GM13976 (cell line): ENCODE data around the gene CATSPERE.

ENCODE experiments used
- DNase-seq: peaks from one replicate; pipeline ENCODE4 v3.0.0; 2012; ENCODE audit warnings: low spot score
- in situ Hi-C: fragments of 300-500 bp; cut with MboI; formaldehyde crosslinking; loops from one replicate; pipeline ENCODE4 v1.12.0; 2022; ENCODE audit warnings: low sequenced_read_pairs, mixed read lengths, inconsistent platforms; ENCODE audit not compliant: unreplicated experiment
- TF ChIP-seq, protein P1 (sequence below): IDR thresholded peaks from 2 replicates; pipeline ENCODE4 v1.5.1; 2012; ENCODE audit warnings: borderline replicate concordance, mild to moderate bottlenecking; ENCODE audit not compliant: insufficient read depth; ENCODE audit errors: extremely low read depth, missing control alignments, control extremely low read depth

Gene CATSPERE

GRCh38 chr1:244645414-244645813 lies 184.3 kb downstream of the CATSPERE start:
- DNase-seq, result no peak
- in situ Hi-C loops, result no loop called here

GRCh38 chr1:244645890-244646289 lies 184.8 kb downstream of the CATSPERE start:
- in situ Hi-C loops, result no loop called here
- TF ChIP-seq, protein P1, sequence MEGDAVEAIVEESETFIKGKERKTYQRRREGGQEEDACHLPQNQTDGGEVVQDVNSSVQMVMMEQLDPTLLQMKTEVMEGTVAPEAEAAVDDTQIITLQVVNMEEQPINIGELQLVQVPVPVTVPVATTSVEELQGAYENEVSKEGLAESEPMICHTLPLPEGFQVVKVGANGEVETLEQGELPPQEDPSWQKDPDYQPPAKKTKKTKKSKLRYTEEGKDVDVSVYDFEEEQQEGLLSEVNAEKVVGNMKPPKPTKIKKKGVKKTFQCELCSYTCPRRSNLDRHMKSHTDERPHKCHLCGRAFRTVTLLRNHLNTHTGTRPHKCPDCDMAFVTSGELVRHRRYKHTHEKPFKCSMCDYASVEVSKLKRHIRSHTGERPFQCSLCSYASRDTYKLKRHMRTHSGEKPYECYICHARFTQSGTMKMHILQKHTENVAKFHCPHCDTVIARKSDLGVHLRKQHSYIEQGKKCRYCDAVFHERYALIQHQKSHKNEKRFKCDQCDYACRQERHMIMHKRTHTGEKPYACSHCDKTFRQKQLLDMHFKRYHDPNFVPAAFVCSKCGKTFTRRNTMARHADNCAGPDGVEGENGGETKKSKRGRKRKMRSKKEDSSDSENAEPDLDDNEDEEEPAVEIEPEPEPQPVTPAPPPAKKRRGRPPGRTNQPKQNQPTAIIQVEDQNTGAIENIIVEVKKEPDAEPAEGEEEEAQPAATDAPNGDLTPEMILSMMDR, result no peak
- no peak for DNase-seq

More at GRCh38 chr1:244645414-244645813, 184.3 kb downstream of the CATSPERE start:
- TF ChIP-seq, protein P1, result no peak

GRCh38 chr1:244647819-244648218 lies 186.7 kb downstream of the CATSPERE start:
- in situ Hi-C loops, result no loop called here
- DNase-seq, result no peak
- TF ChIP-seq, protein P1, result no peak

DNA sequence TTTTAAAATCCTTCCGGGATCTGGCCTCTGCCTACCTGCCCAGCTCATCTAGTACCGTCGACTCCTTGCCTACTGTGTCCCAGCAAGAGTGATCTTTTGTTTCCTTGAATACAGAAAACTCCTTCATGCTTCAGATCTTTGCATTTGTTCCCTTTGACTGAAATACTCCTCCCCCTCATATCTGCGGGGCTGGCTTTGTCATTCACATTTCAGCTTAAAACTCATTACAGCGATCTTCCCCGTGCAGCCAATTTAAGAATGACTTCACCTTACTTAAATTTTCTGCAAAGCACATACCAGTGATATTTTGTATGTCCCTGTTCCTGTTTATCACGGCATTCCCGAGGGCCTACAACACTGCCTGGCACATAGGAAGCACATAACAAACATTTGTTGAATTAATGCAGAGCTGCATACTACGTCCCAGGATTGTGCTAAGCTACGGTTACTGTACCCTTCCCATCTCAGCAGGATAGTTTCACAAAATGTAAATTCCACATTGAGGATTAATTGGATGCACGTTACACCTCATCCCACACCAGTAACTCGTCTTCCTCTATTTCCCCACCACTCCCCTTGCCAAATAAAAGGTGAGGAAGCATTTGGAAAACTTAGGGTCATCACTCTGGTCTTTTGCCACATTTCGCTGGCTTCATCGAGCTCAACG lies 191.0 kb downstream of the CATSPERE start:
- DNase-seq, result no peak
- in situ Hi-C loops, result no loop called here
- TF ChIP-seq, protein P1, result no peak

GRCh38 chr1:244652623-244653438 lies 191.8 kb downstream of the CATSPERE start, which contains the start of gene DESI2:
TSS of gene DESI2 (plus strand) at chr1:244653126. CDS start at chr1:244653314, 188 bp downstream.
- in situ Hi-C loops, result no loop called here
- TF ChIP-seq, protein P1, result peak; percentile 55

GRCh38 chr1:244653439-244654107 lies 192.5 kb downstream of the CATSPERE start:
- TF ChIP-seq, protein P1, result no peak
- DNase-seq, result no peak
- in situ Hi-C loops, result no loop called here

More at GRCh38 chr1:244652623-244653438, 191.8 kb downstream of the CATSPERE start, which contains the start of gene DESI2:
- peak; percentile 97 for DNase-seq
